Esophagus squamous epithelium (tissue), 5 donors: Measurements from ENCODE around the gene SLC6A7. TPM values are rescaled to one million over a fixed set of nuclear protein-coding genes. Genes with fewer than 3 reads are reported as not detected.

Source experiments
- DNase-seq: peaks from one replicate; lab custom pipeline; 2025; lab: John Stamatoyannopoulos, UW
- H3K27ac ChIP-seq, 4 donors: fragments of 200-600 bp; sonication (generic); one replicate each; pipeline ENCODE4 v1.5.1; 2016 to 2019; ENCODE audit warnings: mild to moderate bottlenecking in 1 of 4
- H3K27me3 ChIP-seq, 4 donors: fragments of 200-600 bp; sonication (generic); 1 replicate in 3 of 4; 2 replicates in 1 of 4; pipeline versions ENCODE4 v1.5.1 to v1.6.0; 2017 to 2021; ENCODE audit warnings: antibody characterized with exemption in 1 of 4
- H3K36me3 ChIP-seq, 3 donors: fragments of 200-600 bp; sonication (generic); one replicate each; pipeline ENCODE4 v1.5.1; 2016 to 2019
- H3K4me1 ChIP-seq, 3 donors: fragments of 200-600 bp; sonication (generic); one replicate each; pipeline ENCODE4 v1.5.1; 2017 to 2019
- H3K4me3 ChIP-seq, 4 donors: fragments of 200-600 bp; sonication (generic); 1 replicate in 3 of 4; 2 replicates in 1 of 4; pipeline ENCODE4 v1.5.1; 2016 to 2019; ENCODE audit warnings: mild to moderate bottlenecking in 2 of 4, moderate library complexity in 1 of 4
- H3K9me3 ChIP-seq, 3 donors: fragments of 200-600 bp; sonication (generic); one replicate each; pipeline ENCODE4 v1.5.1; 2016 to 2019
- CTCF ChIP-seq, 6 experiments: fragments of 450-650 bp in 4 of 6; fragments of 200-600 bp in 2 of 6; sonication (generic) in 2 of 6; IDR thresholded peaks; one replicate each; pipeline ENCODE4 v1.5.1; 2016 to 2019; ENCODE audit warnings: antibody characterized with exemption in 6 of 6, mild to moderate bottlenecking in 4 of 6, moderate library complexity in 4 of 6
- POLR2A ChIP-seq, 4 donors: fragments of 450-650 bp; IDR thresholded peaks; one replicate each; pipeline ENCODE4 v1.6.1; 2017; ENCODE audit warnings: antibody characterized with exemption in 4 of 4, mild to moderate bottlenecking in 4 of 4, moderate library complexity in 3 of 4
- WGBS, 2 donors: methylation state at CpG; one replicate each; pipeline ENCODE4 v1.1.5; 2018; 5-methylcytosine and 5-hydroxymethylcytosine counted together
- intact Hi-C: fragments of 100-400 bp; cut with DNase I; formaldehyde crosslinking; loops from one replicate; pipeline ENCODE4 v1.15.0; 2022
- total RNA-seq, 4 donors: library from RNA; depleted of rRNA; stranded (reverse); fragments of >200 nt; gene quantifications; one replicate each; pipeline ENCODE4 v1.1.0, GENCODE V29; 2016
- donor health status: DM: yes; HTN: yes; CAD: no.

Gene SLC6A7
- total RNA-seq, 4 donors from 2014 or later, result not detected

GRCh38 chr5:150142959-150143349 is 46.9 kb upstream of the SLC6A7 start:
- DNase-seq, result no peak
- WGBS, 2 donors, result 42 to 53% methylated on average over 4 of the region's 4 CpGs
- H3K4me3 ChIP-seq, result peak overlapping the region in 1 of 4 donors; percentile 47
- peaks cover 9 to 100% (median 69%) of the 10 kb centered on the region in 3 donors for H3K4me1 ChIP-seq
- intact Hi-C loops, result no loop called here
- H3K27ac ChIP-seq, result peak overlapping the region; percentile 65 to 94 (median 89)
- TF ChIP-seq POLR2A (IDR thresholded peaks at IDR 0.05) (no peak), CTCF (IDR thresholded peaks at IDR 0.05) (no peak)
- no peaks in the 10 kb centered on the region for H3K9me3 ChIP-seq
- peaks cover 0 to 9% (median 0%) of the 10 kb centered on the region in 4 donors for H3K27me3 ChIP-seq
- no peaks in the 10 kb centered on the region for H3K36me3 ChIP-seq

GRCh38 chr5:150143350-150144245 is 46.3 kb upstream of the SLC6A7 start:
- H3K27ac ChIP-seq, result peak overlapping the region; percentile 65 to 94 (median 89)
- intact Hi-C loops, result no loop called here
- peaks cover 0 to 7% (median 0%) of the 10 kb centered on the region in 4 donors for H3K27me3 ChIP-seq
- H3K4me3 ChIP-seq, result peak overlapping the region in 3 of 4 donors; percentile 10 to 47 (median 16)
- no peak for TF ChIP-seq POLR2A (IDR thresholded peaks at IDR 0.05)
- no peak for TF ChIP-seq CTCF (IDR thresholded peaks at IDR 0.05)
- DNase-seq, result no peak
- no peaks in the 10 kb centered on the region for H3K9me3 ChIP-seq
- WGBS, 2 donors, result 53 to 82% methylated on average over 13 to 16 of the region's 20 CpGs
- H3K36me3 ChIP-seq, result no peaks in the 10 kb centered on the region
- H3K4me1 ChIP-seq, result peaks cover 9 to 100% (median 65%) of the 10 kb centered on the region in 3 donors

- H3K4me1 ChIP-seq, result peaks cover 9 to 100% (median 60%) of the 10 kb centered on the region in 3 donors
- TF ChIP-seq POLR2A (IDR thresholded peaks at IDR 0.05), result no peak
- TF ChIP-seq CTCF (IDR thresholded peaks at IDR 0.05), result no peak
- WGBS, 2 donors, result 52 to 56% methylated on average over 5 to 6 of the region's 14 CpGs
- H3K36me3 ChIP-seq, result no peaks in the 10 kb centered on the region
- intact Hi-C loops, result no loop called here
- H3K27ac ChIP-seq, result peak overlapping the region; percentile 65 to 94 (median 89)
- H3K9me3 ChIP-seq, result no peaks in the 10 kb centered on the region
- DNase-seq, result no peak
- H3K27me3 ChIP-seq, result no peaks in the 10 kb centered on the region
- peak overlapping the region in 3 of 4 donors; percentile 10 to 47 (median 16) for H3K4me3 ChIP-seq
Measured at GRCh38 chr5:150144246-150144801, 45.5 kb upstream of the SLC6A7 start.

- peak overlapping the region; percentile 65 to 94 (median 89) for H3K27ac ChIP-seq
- no peaks in the 10 kb centered on the region for H3K36me3 ChIP-seq
- intact Hi-C loops, result no loop called here
- H3K4me3 ChIP-seq, result peak overlapping the region in 2 of 4 donors; percentile 10 to 47
- DNase-seq, result no peak
- H3K9me3 ChIP-seq, result no peaks in the 10 kb centered on the region
- H3K4me1 ChIP-seq, result peaks cover 9 to 100% (median 55%) of the 10 kb centered on the region in 3 donors
- WGBS, 2 donors, result 43 to 64% methylated on average over 3 to 4 of the region's 4 CpGs
- TF ChIP-seq POLR2A (IDR thresholded peaks at IDR 0.05) (no peak), CTCF (IDR thresholded peaks at IDR 0.05) (no peak)
- H3K27me3 ChIP-seq, result no peaks in the 10 kb centered on the region
Measured at GRCh38 chr5:150144879-150145278, 45.0 kb upstream of the SLC6A7 start.

- peak overlapping the region in 3 of 4 donors; percentile 87 to 94 (median 91) for H3K27ac ChIP-seq
- TF ChIP-seq CTCF (IDR thresholded peaks at IDR 0.05) (no peak), POLR2A (IDR thresholded peaks at IDR 0.05) (no peak)
- no peak for DNase-seq
- no peaks in the 10 kb centered on the region for H3K9me3 ChIP-seq
- peaks cover 3 to 100% (median 46%) of the 10 kb centered on the region in 3 donors for H3K4me1 ChIP-seq
- no peaks in the 10 kb centered on the region for H3K36me3 ChIP-seq
- 82 to 93% methylated on average over 5 of the region's 5 CpGs for WGBS, 2 donors
- H3K27me3 ChIP-seq, result peaks cover 0 to 5% (median 0%) of the 10 kb centered on the region in 4 donors
- no peak overlapping the region for H3K4me3 ChIP-seq
- intact Hi-C loops, result no loop called here
Measured at GRCh38 chr5:150146235-150146634, 43.6 kb upstream of the SLC6A7 start.
